Caco-2 (cell line): ENCODE measurements around the gene PIP4P1. TPM values are rescaled to one million over a fixed set of nuclear protein-coding genes. Genes with fewer than 3 reads are reported as not detected.

Experiments
- BruUV-seq: library from RNA; stranded (reverse); fragments of 400-500 nt; replicated peaks from 2 replicates; lab custom pipeline; 2021; lab: Mats Ljungman, UMichigan
- CTCF ChIA-PET: fragments of 300-600 bp; sonication (Branson Sonifier 250); formaldehyde crosslinking; loops from one replicate; lab custom pipeline; 2022; ENCODE audit warnings: antibody characterized with exemption; lab: Charles Lee
- POLR2A ChIA-PET: fragments of 300-600 bp; sonication (Branson Sonifier 250); formaldehyde crosslinking; loops from one replicate; lab custom pipeline; 2022; ENCODE audit warnings: antibody characterized with exemption; lab: Charles Lee
- DNase-seq, 2 experiments: peaks; one replicate each; pipeline versions ENCODE4 v3.0.0 to v3.0.0-alpha.2; 2020 to 2022
- H3K27me3 ChIP-seq: replicated peaks from 2 replicates; pipeline ENCODE4 v1.6.0; 2011; ENCODE audit warnings: low read length; ENCODE audit not compliant: control insufficient read depth, insufficient read depth
- H3K36me3 ChIP-seq: 2 replicates; pipeline ENCODE4 v1.5.1; 2011; ENCODE audit warnings: low read length; ENCODE audit not compliant: control insufficient read depth, insufficient read depth
- H3K4me1 ChIP-seq: fragments of 250-450 bp; sonication (Bioruptor Pico); 2 replicates; pipeline ENCODE4 v1.5.1; 2020; ENCODE audit warnings: mild to moderate bottlenecking
- H3K4me3 ChIP-seq: 2 replicates; pipeline ENCODE4 v1.5.1; 2011; ENCODE audit warnings: low read depth, mild to moderate bottlenecking, control low read depth, low read length
- H3K9me3 ChIP-seq: fragments of 250-450 bp; sonication (Bioruptor Pico); 2 replicates; pipeline ENCODE4 v1.5.1; 2020; ENCODE audit warnings: mild to moderate bottlenecking, moderate library complexity
- H3K27ac Mint-ChIP-seq: one replicate; pipeline ENCODE4 v1.8.0; 2022; ENCODE audit warnings: mixed read lengths; ENCODE audit not compliant: unreplicated experiment
- H3K27me3 Mint-ChIP-seq: one replicate; pipeline ENCODE4 v1.8.0; 2022; ENCODE audit warnings: mixed read lengths; ENCODE audit not compliant: insufficient read depth, unreplicated experiment
- H3K36me3 Mint-ChIP-seq: one replicate; pipeline ENCODE4 v1.8.0; 2022; ENCODE audit warnings: mild to moderate bottlenecking, mixed read lengths; ENCODE audit not compliant: insufficient read depth, unreplicated experiment
- H3K4me1 Mint-ChIP-seq: one replicate; pipeline ENCODE4 v1.8.0; 2022; ENCODE audit warnings: low read depth, mixed read lengths; ENCODE audit not compliant: unreplicated experiment
- H3K4me3 Mint-ChIP-seq: one replicate; pipeline ENCODE4 v1.8.0; 2022; ENCODE audit warnings: mild to moderate bottlenecking, moderate library complexity, mixed read lengths; ENCODE audit not compliant: unreplicated experiment
- H3K9me3 Mint-ChIP-seq: one replicate; pipeline ENCODE4 v1.8.0; 2022; ENCODE audit warnings: mixed read lengths; ENCODE audit not compliant: unreplicated experiment
- CTCF ChIP-seq, 2 experiments: fragments of 200-600 bp in 1 of 2; IDR thresholded peaks; 1 replicate in 1 of 2; 2 replicates in 1 of 2; pipeline versions ENCODE4 v1.5.1 to v1.8.0; 2011 to 2022; ENCODE audit warnings: antibody characterized with exemption in 1 of 2, control low read depth in 1 of 2, inconsistent platforms in 1 of 2, low read depth in 1 of 2, low read length in 1 of 2, mild to moderate bottlenecking in 1 of 2, moderate library complexity in 1 of 2; ENCODE audit not compliant: insufficient read depth in 1 of 2, severe bottlenecking in 1 of 2, unreplicated experiment in 1 of 2
- intact Hi-C: fragments of 100-400 bp; cut with micrococcal nuclease; formaldehyde crosslinking; loops from one replicate; pipeline ENCODE4 v1.10.0; 2022; ENCODE audit not compliant: unreplicated experiment
- total RNA-seq: library from RNA; stranded (reverse); gene quantifications from 2 replicates; pipeline ENCODE4 v1.2.3, GENCODE V29; 2022

PIP4P1 gene
- total RNA-seq, 1 experiment from 2014 or later, result 46.2 TPM

GRCh38 chr14:20441461-20441860 lies 19.8 kb downstream of the PIP4P1 start:
- POLR2A ChIA-PET, result interaction anchor here (1.3 kb wide), 1 partner anchor 14 kb away, joined by 5 read pairs; the partner anchor contains the start of gene APEX1
- H3K9me3 Mint-ChIP-seq, result no peaks in the 10 kb centered on the region

GRCh38 chr14:20440882-20441281 lies 20.4 kb downstream of the PIP4P1 start:
- no peak overlapping the region for H3K27ac Mint-ChIP-seq
- Histone ChIP-seq H3K4me3 (no peak overlapping the region), H3K36me3 (no peaks in the 10 kb centered on the region; the same call in 1 of the 2 replicates), H3K4me1 (peaks cover 15% of the 10 kb centered on the region), H3K27me3 (no peaks in the 10 kb centered on the region), H3K9me3 (no peaks in the 10 kb centered on the region; the same call in 1 of the 2 replicates)
- no peak for TF ChIP-seq CTCF (IDR thresholded peaks at IDR 0.05; ENCODE audit: insufficient read depth in 1 of 2, low read depth in 1 of 2, low read length in 1 of 2, severe bottlenecking in 1 of 2, unreplicated experiment in 1 of 2)
- no TSS peak for BruUV-seq
- intact Hi-C loops, result no loop called here
- no peaks in the 10 kb centered on the region for H3K27me3 Mint-ChIP-seq
- peaks cover 6% of the 10 kb centered on the region for H3K36me3 Mint-ChIP-seq
- ChIA-PET CTCF (no interaction called here), POLR2A (no interaction called here)
- DNase-seq, result no peak
- no peaks in the 10 kb centered on the region for H3K9me3 Mint-ChIP-seq
- H3K4me1 Mint-ChIP-seq, result no peaks in the 10 kb centered on the region
- no peak overlapping the region for H3K4me3 Mint-ChIP-seq

More at GRCh38 chr14:20441461-20441860, 19.8 kb downstream of the PIP4P1 start:
- no peak overlapping the region for H3K4me3 ChIP-seq
- peaks cover 6% of the 10 kb centered on the region for H3K36me3 Mint-ChIP-seq
- intact Hi-C loops, result no loop called here
- TF ChIP-seq CTCF (IDR thresholded peaks at IDR 0.05; ENCODE audit: insufficient read depth in 1 of 2, low read depth in 1 of 2, low read length in 1 of 2, severe bottlenecking in 1 of 2, unreplicated experiment in 1 of 2), result no peak
- H3K27me3 Mint-ChIP-seq, result no peaks in the 10 kb centered on the region
- peaks cover 15% of the 10 kb centered on the region for H3K4me1 ChIP-seq
- no peaks in the 10 kb centered on the region; the same call in 1 of the 2 replicates for H3K36me3 ChIP-seq
- no peak overlapping the region for H3K27ac Mint-ChIP-seq
- H3K9me3 ChIP-seq, result no peaks in the 10 kb centered on the region; the same call in 1 of the 2 replicates
- H3K4me1 Mint-ChIP-seq, result no peaks in the 10 kb centered on the region
- no TSS peak for BruUV-seq
- H3K4me3 Mint-ChIP-seq, result no peak overlapping the region
- no peaks in the 10 kb centered on the region for H3K27me3 ChIP-seq
- no peak for DNase-seq
- CTCF ChIA-PET, result no interaction called here

- ChIA-PET CTCF (no interaction called here), POLR2A (no interaction called here)
- Histone ChIP-seq H3K4me1 (peaks cover 15% of the 10 kb centered on the region), H3K36me3 (no peaks in the 10 kb centered on the region), H3K4me3 (no peak overlapping the region), H3K9me3 (no peaks in the 10 kb centered on the region; the same call in 1 of the 2 replicates), H3K27me3 (no peaks in the 10 kb centered on the region)
- Mint-ChIP-seq H3K27me3 (no peaks in the 10 kb centered on the region), H3K27ac (no peak overlapping the region), H3K9me3 (no peaks in the 10 kb centered on the region), H3K4me3 (no peak overlapping the region), H3K4me1 (no peaks in the 10 kb centered on the region), H3K36me3 (peaks cover 7% of the 10 kb centered on the region)
- no TSS peak for BruUV-seq
- intact Hi-C loops, result no loop called here
- no peak for DNase-seq
- no peak for TF ChIP-seq CTCF (IDR thresholded peaks at IDR 0.05; ENCODE audit: insufficient read depth in 1 of 2, low read depth in 1 of 2, low read length in 1 of 2, severe bottlenecking in 1 of 2, unreplicated experiment in 1 of 2)
Measured at GRCh38 chr14:20440465-20440864, 20.8 kb downstream of the PIP4P1 start.
